GM19240 (cell line): ENCODE data around the gene GPC1.

ENCODE experiments used
- DNase-seq: peaks from one replicate; pipeline ENCODE4 v3.0.0; 2011; ENCODE audit warnings: low spot score; ENCODE audit not compliant: insufficient read length

Gene GPC1

GRCh38 chr2:240454106-240454901, 18.8 kb downstream of the GPC1 start:
- DNase-seq: no peak

GRCh38 chr2:240455272-240455646, 19.8 kb downstream of the GPC1 start:
- no peak for DNase-seq

- no peak for DNase-seq
Measured at GRCh38 chr2:240455647-240456446, 20.4 kb downstream of the GPC1 start.

GRCh38 chr2:240456447-240457222, 21.2 kb downstream of the GPC1 start:
- DNase-seq: no peak

- no peak for DNase-seq
Measured at GRCh38 chr2:240457223-240458043, 22.0 kb downstream of the GPC1 start.

GRCh38 chr2:240458044-240458899, 22.8 kb downstream of the GPC1 start:
- DNase-seq: no peak

- DNase-seq: no peak
Measured at GRCh38 chr2:240458900-240459391, 23.5 kb downstream of the GPC1 start.

GRCh38 chr2:240459401-240460252, 24.2 kb downstream of the GPC1 start:
- no peak for DNase-seq

- DNase-seq: no peak
Measured at GRCh38 chr2:240460253-240460711, 24.8 kb downstream of the GPC1 start.

- no peak for DNase-seq
Measured at GRCh38 chr2:240460781-240461431, 25.4 kb downstream of the GPC1 start.

- DNase-seq: no peak
Measured at GRCh38 chr2:240461471-240462072, 26.1 kb downstream of the GPC1 start.

GRCh38 chr2:240462073-240462706, 26.7 kb downstream of the GPC1 start:
- DNase-seq: no peak

- DNase-seq: no peak
Measured at GRCh38 chr2:240462707-240463273, 27.3 kb downstream of the GPC1 start.

- DNase-seq: no peak
Measured at GRCh38 chr2:240463274-240463865, 27.9 kb downstream of the GPC1 start.

GRCh38 chr2:240463866-240464481, 28.5 kb downstream of the GPC1 start:
- DNase-seq: no peak

GRCh38 chr2:240464514-240465241, 29.2 kb downstream of the GPC1 start:
- no peak for DNase-seq
